GM19372 (cell line): ENCODE results near the gene LRRN1.
A peak's percentile ranks its signal among the peaks of the same experiment; 100 is the strongest.
"Not testable (repeated sequence)": the region's sequence is repeated elsewhere in the genome, so short reads cannot be mapped to it uniquely, and the experiment has no call there.

Source experiments
- ATAC-seq: cut with Tn5 transposase; IDR thresholded peaks from one replicate; pipeline ENCODE4 v1.9.1; 2021; ENCODE audit warnings: mild to moderate bottlenecking, low read depth, moderate library complexity; ENCODE audit not compliant: unreplicated experiment

Gene LRRN1

GRCh38 chr3:3806092-3806491, 6.9 kb downstream of the LRRN1 start:
- ATAC-seq = no peak

GRCh38 chr3:3806856-3807255, 7.6 kb downstream of the LRRN1 start:
- no peak for ATAC-seq

- no peak for ATAC-seq
Measured at GRCh38 chr3:3813013-3813412, 13.8 kb downstream of the LRRN1 start.

- ATAC-seq = no peak
Measured at GRCh38 chr3:3815206-3815605, 16.0 kb downstream of the LRRN1 start.

GRCh38 chr3:3816034-3816433, 16.8 kb downstream of the LRRN1 start:
- no peak for ATAC-seq

- ATAC-seq = no peak
Measured at GRCh38 chr3:3817865-3818264, 18.6 kb downstream of the LRRN1 start.

GRCh38 chr3:3821777-3822176, 22.5 kb downstream of the LRRN1 start:
- ATAC-seq = no peak

GRCh38 chr3:3825035-3825434, 25.8 kb downstream of the LRRN1 start:
- ATAC-seq = no peak

GRCh38 chr3:3826521-3826920, 27.3 kb downstream of the LRRN1 start:
- no peak for ATAC-seq

GRCh38 chr3:3827111-3827510, 27.9 kb downstream of the LRRN1 start:
- no peak for ATAC-seq

GRCh38 chr3:3828417-3828816, 29.2 kb downstream of the LRRN1 start:
- ATAC-seq = not testable (repeated sequence)

- no peak for ATAC-seq
Measured at GRCh38 chr3:3836845-3837244, 37.6 kb downstream of the LRRN1 start.

GRCh38 chr3:3842356-3842755, 43.1 kb downstream of the LRRN1 start:
- no peak for ATAC-seq

GRCh38 chr3:3847994-3848922, 49.0 kb downstream of the LRRN1 start:
- no peak for ATAC-seq

- ATAC-seq = no peak
Measured at GRCh38 chr3:3848923-3849275, 49.7 kb downstream of the LRRN1 start.

GRCh38 chr3:3851621-3852323, 52.5 kb downstream of the LRRN1 start:
- peak; percentile 97 for ATAC-seq

- ATAC-seq = no peak
Measured at GRCh38 chr3:3853544-3853943, 54.3 kb downstream of the LRRN1 start.

GRCh38 chr3:3855056-3855455, 55.8 kb downstream of the LRRN1 start:
- no peak for ATAC-seq

GRCh38 chr3:3860235-3860634, 61.0 kb downstream of the LRRN1 start:
- ATAC-seq = no peak

- ATAC-seq = no peak
Measured at GRCh38 chr3:3862534-3862933, 63.3 kb downstream of the LRRN1 start.

- no peak for ATAC-seq
Measured at GRCh38 chr3:3875491-3875890, 76.3 kb downstream of the LRRN1 start.

- no peak for ATAC-seq
Measured at GRCh38 chr3:3881050-3881449, 81.8 kb downstream of the LRRN1 start.
